SJCRH30 (cell line): ENCODE data around the gene ZC3H10. TPM values are rescaled to one million over a fixed set of nuclear protein-coding genes. Genes with fewer than 3 reads are reported as not detected.
"Not testable (repeated sequence)": the region's sequence is repeated elsewhere in the genome, so short reads cannot be mapped to it uniquely, and the experiment has no call there.

ENCODE experiments used
- DNase-seq, 2 experiments: peaks; one replicate each; pipeline ENCODE4 v3.0.0-alpha.2; 2015 to 2020
- H3K27ac ChIP-seq: fragments of 250-450 bp; sonication (Bioruptor Pico); 2 replicates; pipeline ENCODE4 v1.5.1; 2020; ENCODE audit warnings: mild to moderate bottlenecking, moderate library complexity
- H3K27me3 ChIP-seq: fragments of 250-450 bp; sonication (Bioruptor Pico); 2 replicates; pipeline ENCODE4 v1.5.1; 2020; ENCODE audit warnings: mild to moderate bottlenecking, moderate library complexity
- H3K36me3 ChIP-seq: fragments of 250-450 bp; sonication (Bioruptor Pico); 2 replicates; pipeline ENCODE4 v1.5.1; 2020; ENCODE audit warnings: mild to moderate bottlenecking, moderate library complexity
- H3K4me1 ChIP-seq: fragments of 250-450 bp; sonication (Bioruptor Pico); 2 replicates; pipeline ENCODE4 v1.5.1; 2020; ENCODE audit warnings: mild to moderate bottlenecking, moderate library complexity
- H3K4me3 ChIP-seq: fragments of 250-450 bp; sonication (Bioruptor Pico); 2 replicates; pipeline ENCODE4 v1.5.1; 2020; ENCODE audit warnings: mild to moderate bottlenecking, moderate library complexity
- H3K9me3 ChIP-seq: fragments of 250-450 bp; sonication (Bioruptor Pico); replicated peaks from 2 replicates; pipeline ENCODE4 v1.5.1; 2020; ENCODE audit warnings: mild to moderate bottlenecking, moderate library complexity
- total RNA-seq: library from RNA; depleted of rRNA; stranded (reverse); fragments of >200 nt; shearing (Covaris generic); gene quantifications from 2 replicates; pipeline ENCODE4 v1.2.3, GENCODE V29; 2014

The ZC3H10 gene
- total RNA-seq, 1 experiment from 2014 or later: 5.5 TPM

- no peak overlapping the region for H3K27ac ChIP-seq
- H3K4me3 ChIP-seq: no peak overlapping the region
- no peaks in the 10 kb centered on the region; the same call in 1 of the 2 replicates for H3K27me3 ChIP-seq
- DNase-seq: no peak
- peaks cover 8% of the 10 kb centered on the region for H3K4me1 ChIP-seq
- no peaks in the 10 kb centered on the region for H3K9me3 ChIP-seq
- peaks cover 56% of the 10 kb centered on the region for H3K36me3 ChIP-seq
Measured at GRCh38 chr12:56114084-56114483, 4.0 kb upstream of the ZC3H10 start.

GRCh38 chr12:56115329-56115728 is 2.7 kb upstream of the ZC3H10 start:
- peak; percentile 56 to 64 for DNase-seq
- H3K36me3 ChIP-seq: peaks cover 43% of the 10 kb centered on the region
- peaks cover 20% of the 10 kb centered on the region for H3K4me1 ChIP-seq
- H3K27me3 ChIP-seq: no peaks in the 10 kb centered on the region; the same call in 1 of the 2 replicates
- peak overlapping the region; percentile 93 for H3K27ac ChIP-seq
- peak overlapping the region; percentile 73 for H3K4me3 ChIP-seq
- H3K9me3 ChIP-seq: no peaks in the 10 kb centered on the region

GRCh38 chr12:56116267-56117081 is 1.6 kb upstream of the ZC3H10 start, which contains the start of gene RPL41:
Gene RPL41, plus strand, starts transcription at chr12:56116633.
- Histone ChIP-seq H3K4me1 (peaks cover 21% of the 10 kb centered on the region), H3K9me3 (no peaks in the 10 kb centered on the region), H3K27ac (peak within 1 kb of the TSS; percentile 93), H3K27me3 (no peaks in the 10 kb centered on the region; the same call in 1 of the 2 replicates), H3K4me3 (peak within 1 kb of the TSS; percentile 73), H3K36me3 (peaks cover 32% of the 10 kb centered on the region)
- DNase-seq: peak; percentile 92 to 97

DNA sequence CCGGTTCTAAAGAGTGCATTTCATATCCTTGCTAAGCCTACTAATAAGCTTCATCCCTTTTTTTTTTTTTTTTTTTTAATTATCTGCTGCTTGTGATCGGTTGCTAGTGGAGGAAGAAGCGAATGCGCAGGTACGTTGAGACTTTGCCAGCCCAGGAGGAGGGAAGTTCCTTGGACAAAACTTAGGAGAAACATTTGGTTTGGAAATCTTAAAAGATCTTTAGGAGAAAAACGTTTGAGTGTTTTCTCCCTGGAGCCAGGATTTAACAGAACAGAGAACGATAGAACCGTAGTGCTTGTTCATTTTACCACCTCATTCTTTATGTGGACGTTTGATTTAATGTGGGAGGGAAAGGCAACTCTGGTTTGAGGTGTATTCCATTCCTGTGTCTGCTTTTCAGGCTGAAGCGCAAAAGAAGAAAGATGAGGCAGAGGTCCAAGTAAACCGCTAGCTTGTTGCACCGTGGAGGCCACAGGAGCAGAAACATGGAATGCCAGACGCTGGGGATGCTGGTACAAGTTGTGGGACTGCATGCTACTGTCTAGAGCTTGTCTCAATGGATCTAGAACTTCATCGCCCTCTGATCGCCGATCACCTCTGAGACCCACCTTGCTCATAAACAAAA is 872 bp upstream of the ZC3H10 start:
- Histone ChIP-seq H3K36me3 (peaks cover 25% of the 10 kb centered on the region), H3K27ac (peak overlapping the region; percentile 93), H3K4me3 (peak overlapping the region; percentile 73), H3K4me1 (peaks cover 21% of the 10 kb centered on the region)
- DNase-seq, H3K9me3 ChIP-seq, H3K27me3 ChIP-seq: not testable (repeated sequence)

DNA sequence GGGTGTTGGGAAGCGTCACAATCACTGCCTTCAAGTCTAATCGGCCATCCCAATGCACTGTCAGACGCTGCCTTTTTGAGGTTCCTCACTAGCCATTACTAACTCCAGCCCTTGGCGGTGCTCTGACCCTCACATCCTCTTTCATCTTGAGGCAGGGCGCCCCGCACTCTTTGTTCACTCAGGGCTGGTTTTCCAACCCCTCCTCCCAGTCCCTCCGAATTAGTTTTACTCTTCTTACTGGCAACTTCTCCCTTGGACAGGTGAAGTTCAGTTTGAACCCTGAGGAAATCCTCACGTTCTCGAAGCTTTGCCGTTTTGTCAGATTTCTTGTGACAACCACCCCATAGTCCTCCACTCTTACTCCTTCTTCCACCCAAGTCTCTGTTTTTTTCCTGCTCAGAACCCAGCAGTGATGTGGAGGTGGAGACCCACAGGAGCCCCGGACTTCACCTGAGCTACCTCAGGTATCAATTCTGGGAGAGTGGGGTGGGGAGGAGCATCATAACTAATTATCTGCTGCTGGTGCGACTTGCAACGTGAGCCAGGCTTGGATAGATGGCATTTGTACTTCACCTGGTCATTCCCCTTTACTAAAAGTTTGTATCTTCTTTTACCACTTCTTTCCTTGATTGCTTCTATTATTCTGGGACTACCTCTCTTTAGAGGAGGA is 757 bp downstream of the ZC3H10 start:
- no peaks in the 10 kb centered on the region; the same call in 1 of the 2 replicates for H3K27me3 ChIP-seq
- DNase-seq: no peak
- H3K27ac ChIP-seq: peak overlapping the region; percentile 20; the same call in 1 of the 2 replicates
- peak overlapping the region; percentile 73 for H3K4me3 ChIP-seq
- H3K9me3 ChIP-seq: no peaks in the 10 kb centered on the region
- H3K36me3 ChIP-seq: peaks cover 13% of the 10 kb centered on the region
- peaks cover 21% of the 10 kb centered on the region for H3K4me1 ChIP-seq

DNA sequence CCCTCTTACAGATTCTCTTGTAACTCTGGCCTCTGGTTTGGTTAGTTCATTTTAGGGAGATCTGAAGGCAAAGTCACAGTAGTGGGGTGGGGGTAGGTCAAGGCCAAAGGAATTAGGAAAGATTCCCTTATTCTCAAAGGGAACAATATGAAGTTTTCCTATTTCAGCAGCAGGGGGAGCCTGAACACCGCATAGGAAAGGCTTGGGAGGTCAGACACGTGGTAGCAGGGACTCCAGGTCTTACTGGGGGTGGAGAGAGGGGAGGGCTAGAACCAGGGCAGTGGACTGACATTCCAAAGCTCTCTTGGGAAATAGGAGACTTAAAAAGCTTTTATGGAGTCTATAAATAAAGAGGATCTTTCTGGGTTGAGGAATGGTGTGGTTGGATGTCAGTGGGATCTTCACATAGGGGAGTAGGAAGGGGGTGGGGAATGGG is 1.3 kb downstream of the ZC3H10 start:
- Histone ChIP-seq H3K4me1 (peaks cover 21% of the 10 kb centered on the region), H3K36me3 (peaks cover 13% of the 10 kb centered on the region), H3K27ac (peak overlapping the region; percentile 4; the same call in 1 of the 2 replicates), H3K4me3 (no peak overlapping the region), H3K27me3 (no peaks in the 10 kb centered on the region; the same call in 1 of the 2 replicates), H3K9me3 (no peaks in the 10 kb centered on the region)
- DNase-seq: peak; percentile 92 to 94

DNA sequence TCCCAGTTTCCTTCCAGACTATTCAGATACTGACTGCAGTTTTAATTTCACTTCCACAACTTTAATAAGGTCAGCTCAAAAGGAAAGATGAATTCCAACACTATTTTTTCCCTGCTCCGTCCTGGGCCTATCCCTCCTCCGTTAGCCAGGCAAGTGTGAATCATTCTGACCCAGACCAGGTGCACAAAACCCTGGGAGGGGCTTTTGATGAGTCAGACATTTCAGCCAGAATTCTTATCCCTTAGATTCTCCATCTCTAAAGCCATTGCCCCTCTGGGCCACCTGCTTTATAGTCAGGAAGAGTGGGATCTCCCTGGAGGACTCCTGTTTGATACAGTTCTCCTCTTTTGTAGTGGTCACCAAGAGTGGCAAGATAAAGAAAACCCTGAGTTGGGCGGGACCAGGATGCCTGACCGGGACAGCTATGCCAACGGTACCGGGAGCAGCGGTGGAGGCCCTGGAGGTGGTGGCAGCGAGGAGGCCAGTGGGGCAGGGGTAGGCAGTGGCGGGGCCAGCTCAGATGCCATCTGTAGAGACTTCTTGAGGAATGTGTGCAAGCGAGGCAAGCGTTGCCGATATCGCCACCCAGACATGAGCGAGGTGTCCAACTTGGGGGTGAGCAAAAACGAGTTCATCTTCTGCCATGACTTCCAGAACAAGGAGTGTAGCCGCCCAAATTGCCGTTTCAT is 2.2 kb downstream of the ZC3H10 start:
- peaks cover 13% of the 10 kb centered on the region for H3K36me3 ChIP-seq
- peak overlapping the region; percentile 4; the same call in 1 of the 2 replicates for H3K27ac ChIP-seq
- no peak overlapping the region for H3K4me3 ChIP-seq
- no peaks in the 10 kb centered on the region; the same call in 1 of the 2 replicates for H3K27me3 ChIP-seq
- DNase-seq: peak in 1 of 2 experiments; percentile 35
- H3K4me1 ChIP-seq: peaks cover 19% of the 10 kb centered on the region
- no peaks in the 10 kb centered on the region for H3K9me3 ChIP-seq

DNA sequence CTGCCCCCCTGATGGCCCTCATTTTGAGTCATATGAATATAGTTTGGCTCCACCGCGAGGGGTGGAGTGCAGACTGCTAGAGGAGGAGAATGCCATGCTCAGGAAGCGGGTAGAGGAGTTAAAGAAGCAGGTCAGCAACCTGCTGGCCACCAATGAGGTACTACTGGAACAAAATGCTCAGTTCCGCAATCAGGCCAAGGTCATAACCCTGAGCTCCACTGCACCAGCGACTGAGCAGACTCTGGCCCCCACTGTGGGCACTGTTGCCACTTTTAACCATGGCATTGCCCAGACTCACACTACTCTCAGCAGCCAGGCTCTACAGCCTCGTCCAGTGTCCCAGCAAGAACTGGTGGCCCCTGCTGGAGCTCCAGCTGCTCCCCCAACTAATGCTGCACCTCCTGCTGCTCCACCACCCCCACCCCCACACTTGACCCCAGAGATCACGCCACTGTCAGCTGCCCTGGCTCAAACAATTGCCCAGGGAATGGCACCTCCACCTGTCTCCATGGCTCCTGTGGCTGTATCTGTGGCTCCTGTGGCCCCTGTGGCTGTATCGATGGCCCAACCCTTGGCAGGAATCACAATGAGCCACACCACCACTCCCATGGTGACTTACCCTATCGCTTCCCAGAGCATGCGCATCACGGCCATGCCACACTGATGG is 3.3 kb downstream of the ZC3H10 start:
- Histone ChIP-seq H3K27ac (no peak overlapping the region), H3K4me3 (no peak overlapping the region), H3K4me1 (peaks cover 18% of the 10 kb centered on the region), H3K27me3 (no peaks in the 10 kb centered on the region; the same call in 1 of the 2 replicates), H3K36me3 (peaks cover 13% of the 10 kb centered on the region), H3K9me3 (no peaks in the 10 kb centered on the region)
- no peak for DNase-seq

DNA sequence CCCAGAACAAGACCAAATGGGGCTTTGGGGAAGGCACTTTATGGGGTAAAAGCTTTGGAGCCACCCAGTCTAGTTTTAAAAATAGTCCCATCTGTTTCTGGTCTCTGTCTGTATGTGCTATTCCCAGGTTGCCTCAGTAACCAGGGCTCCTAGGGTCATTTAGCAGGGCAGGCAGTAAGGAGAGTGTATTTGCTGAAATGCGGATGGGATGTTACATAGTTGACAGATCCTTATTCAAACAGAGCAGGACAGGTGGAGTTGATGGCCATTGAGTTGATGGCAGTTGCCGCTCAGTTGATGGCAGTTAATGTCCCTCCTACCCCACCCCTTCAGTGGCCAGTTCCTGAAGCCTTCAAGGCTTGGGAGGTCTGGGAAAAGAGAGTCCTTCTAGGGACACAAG is 4.6 kb downstream of the ZC3H10 start:
- Histone ChIP-seq H3K4me1 (peaks cover 28% of the 10 kb centered on the region), H3K9me3 (no peaks in the 10 kb centered on the region), H3K4me3 (no peak overlapping the region), H3K36me3 (peaks cover 2% of the 10 kb centered on the region), H3K27ac (no peak overlapping the region), H3K27me3 (no peaks in the 10 kb centered on the region)
- DNase-seq: no peak

GRCh38 chr12:56124133-56124532 is 6.1 kb downstream of the ZC3H10 start:
- H3K27ac ChIP-seq: no peak overlapping the region
- H3K4me1 ChIP-seq: peaks cover 24% of the 10 kb centered on the region
- H3K27me3 ChIP-seq: no peaks in the 10 kb centered on the region
- no peak for DNase-seq
- no peaks in the 10 kb centered on the region for H3K36me3 ChIP-seq
- H3K4me3 ChIP-seq: no peak overlapping the region
- H3K9me3 ChIP-seq: no peaks in the 10 kb centered on the region

DNA sequence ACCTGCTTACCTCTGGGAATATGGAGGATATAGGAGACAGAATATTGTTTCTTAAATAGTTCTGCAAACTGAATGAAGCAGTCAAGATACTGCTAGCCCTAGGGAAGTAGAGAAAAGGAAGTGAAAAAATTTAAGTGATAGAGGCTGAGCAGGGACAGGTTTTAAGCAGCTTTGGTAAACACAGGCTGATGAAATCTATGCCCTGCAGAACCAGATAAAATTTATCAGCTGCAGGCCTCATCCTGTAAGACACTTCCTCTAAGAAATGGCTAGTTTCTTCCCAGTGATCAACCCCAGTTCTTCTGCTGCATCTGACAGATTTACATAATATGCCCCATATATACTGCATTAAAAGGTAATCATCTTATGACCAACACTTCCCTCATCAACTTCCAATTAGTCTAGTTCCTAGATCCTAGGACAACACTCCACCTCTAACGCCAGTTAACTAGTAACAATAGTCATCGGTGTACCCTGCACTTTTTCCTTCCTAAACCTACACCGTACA is 8.7 kb downstream of the ZC3H10 start:
- Histone ChIP-seq H3K4me3 (no peak overlapping the region; the same call in 1 of the 2 replicates), H3K4me1 (peaks cover 14% of the 10 kb centered on the region), H3K27me3 (no peaks in the 10 kb centered on the region), H3K9me3 (no peaks in the 10 kb centered on the region), H3K36me3 (peaks cover 11% of the 10 kb centered on the region; the same call in 1 of the 2 replicates), H3K27ac (no peak overlapping the region)
- DNase-seq: no peak

DNA sequence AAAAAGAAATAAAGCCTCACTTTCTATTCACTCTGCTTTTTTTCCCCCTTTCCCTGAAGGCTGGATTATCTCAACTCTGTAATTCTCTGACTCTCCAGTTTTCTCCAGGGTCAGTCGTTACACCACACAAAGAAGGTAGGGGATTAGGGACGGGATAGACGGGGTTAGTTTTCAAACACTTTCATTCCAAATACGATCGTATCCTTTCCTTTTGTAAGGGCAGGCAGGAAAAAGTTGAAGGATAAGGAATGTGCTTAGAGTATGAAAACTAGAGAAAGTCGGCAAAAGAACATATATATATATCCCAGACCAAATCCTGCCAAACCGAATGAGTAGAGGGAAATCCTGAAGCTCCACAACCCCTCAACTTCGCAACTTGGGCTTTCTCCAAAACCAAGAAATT is 9.4 kb downstream of the ZC3H10 start:
- no peak for DNase-seq
- peaks cover 16% of the 10 kb centered on the region for H3K36me3 ChIP-seq
- no peaks in the 10 kb centered on the region for H3K27me3 ChIP-seq
- peak overlapping the region; percentile 51 for H3K27ac ChIP-seq
- peak overlapping the region; percentile 51 for H3K4me3 ChIP-seq
- peaks cover 14% of the 10 kb centered on the region for H3K4me1 ChIP-seq
- no peaks in the 10 kb centered on the region for H3K9me3 ChIP-seq

DNA sequence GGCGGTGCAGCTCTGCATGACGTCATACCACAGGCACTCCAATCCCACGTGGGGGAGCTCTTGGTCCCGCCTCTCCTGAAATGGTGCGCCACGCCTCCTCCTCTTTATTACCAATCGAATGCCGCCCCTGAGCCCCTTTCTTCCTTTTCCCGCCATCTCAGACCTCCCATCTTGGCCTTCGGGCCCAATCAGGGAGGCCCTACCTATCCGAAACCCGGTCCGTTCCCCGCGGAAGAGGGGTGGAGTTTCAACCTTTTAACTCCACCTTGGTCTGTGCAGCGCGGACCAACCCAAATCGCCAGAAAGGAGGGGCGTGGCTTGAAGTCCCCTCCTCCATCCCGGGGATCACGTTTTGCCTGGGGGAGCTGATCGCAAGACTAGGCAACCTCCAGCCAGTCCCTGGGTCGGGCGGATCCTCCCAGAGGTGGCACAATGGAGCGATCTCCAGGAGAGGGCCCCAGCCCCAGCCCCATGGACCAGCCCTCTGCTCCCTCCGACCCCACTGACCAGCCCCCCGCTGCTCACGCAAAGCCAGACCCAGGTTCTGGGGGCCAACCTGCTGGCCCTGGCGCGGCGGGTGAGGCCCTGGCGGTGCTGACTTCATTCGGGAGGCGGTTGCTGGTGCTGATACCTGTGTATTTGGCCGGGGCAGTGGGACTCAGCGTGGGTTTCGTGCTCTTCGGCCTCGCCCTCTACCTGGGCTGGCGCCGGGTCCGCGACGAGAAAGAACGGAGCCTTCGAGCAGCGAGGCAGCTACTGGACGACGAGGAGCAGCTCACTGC is 10.0 kb downstream of the ZC3H10 start, which contains the start of gene ESYT1:
TSS of gene ESYT1 (plus strand) at position 380 of the 782 bp plus-strand sequence. CDS start at position 433, 53 bp downstream.
- no peaks in the 10 kb centered on the region for H3K27me3 ChIP-seq
- H3K9me3 ChIP-seq: no peaks in the 10 kb centered on the region
- peaks cover 14% of the 10 kb centered on the region for H3K4me1 ChIP-seq
- peak within 1 kb of the TSS; percentile 74 for H3K4me3 ChIP-seq
- H3K27ac ChIP-seq: peak within 1 kb of the TSS; percentile 51
- DNase-seq: peak; percentile 99 to 100
- peaks cover 19% of the 10 kb centered on the region for H3K36me3 ChIP-seq
